HG03460 (cell line): Measurements from ENCODE around the gene FAM193B.
"Not testable (repeated sequence)": the region's sequence is repeated elsewhere in the genome, so short reads cannot be mapped to it uniquely, and the experiment has no call there.

Experiments
- ATAC-seq: cut with Tn5 transposase; IDR thresholded peaks from one replicate; pipeline ENCODE4 v1.9.1; 2021; ENCODE audit not compliant: unreplicated experiment

FAM193B gene

GRCh38 chr5:177487975-177488374 is 66.4 kb downstream of the FAM193B start:
- ATAC-seq = no peak

GRCh38 chr5:177487144-177487543 is 67.2 kb downstream of the FAM193B start:
- no peak for ATAC-seq

GRCh38 chr5:177486256-177486655 is 68.1 kb downstream of the FAM193B start:
- no peak for ATAC-seq

GRCh38 chr5:177485753-177486152 is 68.6 kb downstream of the FAM193B start:
- not testable (repeated sequence) for ATAC-seq

- ATAC-seq = no peak
Observed at GRCh38 chr5:177484902-177485549, 69.3 kb downstream of the FAM193B start.

- ATAC-seq = no peak
Observed at GRCh38 chr5:177483994-177484901, 70.1 kb downstream of the FAM193B start.

GRCh38 chr5:177483042-177483441 is 71.3 kb downstream of the FAM193B start:
- ATAC-seq = no peak

- ATAC-seq = no peak
Observed at GRCh38 chr5:177482359-177482795, 72.0 kb downstream of the FAM193B start.

GRCh38 chr5:177479774-177480173 is 74.6 kb downstream of the FAM193B start:
- no peak for ATAC-seq

- ATAC-seq = no peak
Observed at GRCh38 chr5:177478711-177479646, 75.4 kb downstream of the FAM193B start.

- ATAC-seq = no peak
Observed at GRCh38 chr5:177477701-177478477, 76.5 kb downstream of the FAM193B start.

- ATAC-seq = no peak
Observed at GRCh38 chr5:177476531-177477233, 77.7 kb downstream of the FAM193B start.

GRCh38 chr5:177475563-177476427 is 78.6 kb downstream of the FAM193B start:
- ATAC-seq = no peak

GRCh38 chr5:177474846-177475562 is 79.4 kb downstream of the FAM193B start:
- no peak for ATAC-seq

- no peak for ATAC-seq
Observed at GRCh38 chr5:177474002-177474476, 80.3 kb downstream of the FAM193B start.

GRCh38 chr5:177473443-177474001 is 80.8 kb downstream of the FAM193B start, which contains the start of gene DBN1:
Gene DBN1, minus strand, starts transcription at chr5:177473634. Its CDS starts 113 bp downstream, at chr5:177473521.
- ATAC-seq = no peak
